Prostate gland (tissue), 2 donors: ENCODE results near the gene TEC. TPM values are rescaled to one million over a fixed set of nuclear protein-coding genes. Genes with fewer than 3 reads are reported as not detected.

Experiments
- DNase-seq: peaks from one replicate; pipeline ENCODE4 v3.0.0-alpha.2; 2019; ENCODE audit warnings: low spot score
- H3K27ac ChIP-seq, 2 donors: fragments of 200-600 bp; sonication (generic); 2 replicates each; pipeline ENCODE4 v1.5.1; 2017 to 2019
- H3K27me3 ChIP-seq: fragments of 200-600 bp; sonication (generic); replicated peaks from 2 replicates; pipeline ENCODE4 v1.5.1; 2019; ENCODE audit not compliant: insufficient read depth
- H3K36me3 ChIP-seq, 2 donors: fragments of 200-600 bp; sonication (generic); 1 replicate in 1 of 2; 2 replicates in 1 of 2; pipeline versions ENCODE4 v1.5.1 to v1.8.1; 2017 to 2019
- H3K4me1 ChIP-seq: fragments of 200-600 bp; sonication (generic); replicated peaks from 2 replicates; pipeline ENCODE4 v1.5.1; 2019
- H3K4me3 ChIP-seq, 2 donors: fragments of 200-600 bp; sonication (generic); 2 replicates each; pipeline ENCODE4 v1.5.1; 2017 to 2019
- H3K9me3 ChIP-seq: fragments of 200-600 bp; sonication (generic); 2 replicates; pipeline ENCODE4 v1.5.1; 2017
- POLR2A ChIP-seq: fragments of 450-650 bp; IDR thresholded peaks from one replicate; pipeline ENCODE4 v1.6.1; 2016; ENCODE audit warnings: antibody characterized with exemption, mild to moderate bottlenecking
- POLR2AphosphoS5 ChIP-seq: sonication (generic); formaldehyde crosslinking; IDR thresholded peaks from one replicate; pipeline ENCODE4 v1.6.1; 2017; ENCODE audit warnings: antibody characterized with exemption
- WGBS: methylation state at CpG from one replicate; pipeline ENCODE4 v1.1.5; 2018; 5-methylcytosine and 5-hydroxymethylcytosine counted together
- intact Hi-C: fragments of 100-400 bp; cut with DNase I; formaldehyde crosslinking; loops from one replicate; pipeline ENCODE4 v1.14.2; 2022
- total RNA-seq, 2 donors: library from RNA; depleted of rRNA; stranded (reverse); fragments of >200 nt; gene quantifications; one replicate each; pipeline ENCODE4 v1.1.0, GENCODE V29; 2016
- TF ChIP-seq, protein P1 (sequence below), 4 experiments: fragments of 200-600 bp in 2 of 4; fragments of 450-650 bp in 2 of 4; sonication (generic) in 2 of 4; IDR thresholded peaks; 1 replicate in 3 of 4; 2 replicates in 1 of 4; pipeline ENCODE4 v1.5.1; 2016 to 2019; ENCODE audit warnings: antibody characterized with exemption in 4 of 4, mild to moderate bottlenecking in 2 of 4, moderate library complexity in 2 of 4

The TEC gene
- total RNA-seq, 2 donors from 2014 or later, result 0.96 to 6.4 TPM

DNA sequence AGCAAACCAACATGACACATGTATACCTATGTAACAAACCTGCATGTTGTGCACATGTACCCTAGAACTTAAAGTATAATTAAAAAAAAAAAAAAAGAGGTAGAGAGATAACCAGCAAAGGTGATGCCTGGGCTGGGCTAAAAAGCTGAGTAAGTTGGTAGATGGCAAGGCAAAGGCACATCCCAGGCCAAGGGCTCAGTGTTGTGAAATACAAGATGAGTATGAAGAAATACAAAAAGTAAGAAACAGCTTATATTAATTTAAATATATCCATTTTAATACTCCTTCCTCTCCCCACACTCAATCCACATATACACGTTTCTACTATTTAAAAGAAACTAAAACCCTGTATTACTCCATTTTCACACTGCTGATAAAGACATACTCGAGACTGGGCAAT is 25.8 kb downstream of the TEC start:
- intact Hi-C loops, result no loop called here
- TF ChIP-seq POLR2AphosphoS5 (no peak), POLR2A (no peak)
- TF ChIP-seq, protein P1, sequence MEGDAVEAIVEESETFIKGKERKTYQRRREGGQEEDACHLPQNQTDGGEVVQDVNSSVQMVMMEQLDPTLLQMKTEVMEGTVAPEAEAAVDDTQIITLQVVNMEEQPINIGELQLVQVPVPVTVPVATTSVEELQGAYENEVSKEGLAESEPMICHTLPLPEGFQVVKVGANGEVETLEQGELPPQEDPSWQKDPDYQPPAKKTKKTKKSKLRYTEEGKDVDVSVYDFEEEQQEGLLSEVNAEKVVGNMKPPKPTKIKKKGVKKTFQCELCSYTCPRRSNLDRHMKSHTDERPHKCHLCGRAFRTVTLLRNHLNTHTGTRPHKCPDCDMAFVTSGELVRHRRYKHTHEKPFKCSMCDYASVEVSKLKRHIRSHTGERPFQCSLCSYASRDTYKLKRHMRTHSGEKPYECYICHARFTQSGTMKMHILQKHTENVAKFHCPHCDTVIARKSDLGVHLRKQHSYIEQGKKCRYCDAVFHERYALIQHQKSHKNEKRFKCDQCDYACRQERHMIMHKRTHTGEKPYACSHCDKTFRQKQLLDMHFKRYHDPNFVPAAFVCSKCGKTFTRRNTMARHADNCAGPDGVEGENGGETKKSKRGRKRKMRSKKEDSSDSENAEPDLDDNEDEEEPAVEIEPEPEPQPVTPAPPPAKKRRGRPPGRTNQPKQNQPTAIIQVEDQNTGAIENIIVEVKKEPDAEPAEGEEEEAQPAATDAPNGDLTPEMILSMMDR (IDR thresholded peaks at IDR 0.05), result no peak
- Histone ChIP-seq H3K9me3 (no peaks in the 10 kb centered on the region), H3K27me3 (no peaks in the 10 kb centered on the region), H3K4me1 (no peaks in the 10 kb centered on the region), H3K4me3 (no peak overlapping the region), H3K36me3 (no peaks in the 10 kb centered on the region), H3K27ac (no peak overlapping the region)
- no peak for DNase-seq
- WGBS, result 81% methylated on average over 2 of the region's 2 CpGs

DNA sequence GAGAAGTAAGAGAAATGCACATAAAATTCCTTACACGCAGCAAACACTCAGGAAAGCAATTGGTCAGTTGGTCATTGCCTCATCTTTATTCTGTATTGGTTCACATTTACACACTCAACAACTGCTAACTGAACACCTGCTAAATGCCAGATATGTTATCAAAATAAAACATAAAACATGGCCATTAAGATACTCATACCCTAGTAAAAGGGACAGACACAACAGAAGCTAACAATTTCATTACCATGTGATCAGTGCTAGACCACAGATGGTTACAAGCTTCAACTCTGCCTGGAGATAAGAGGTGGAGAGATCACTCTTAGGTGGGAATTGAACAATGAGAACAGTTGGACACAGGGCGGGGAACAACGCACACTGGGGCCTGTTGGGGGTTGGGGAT is 26.2 kb downstream of the TEC start:
- Histone ChIP-seq H3K4me3 (no peak overlapping the region), H3K4me1 (no peaks in the 10 kb centered on the region), H3K36me3 (no peaks in the 10 kb centered on the region), H3K27me3 (no peaks in the 10 kb centered on the region), H3K27ac (no peak overlapping the region), H3K9me3 (no peaks in the 10 kb centered on the region)
- intact Hi-C loops, result no loop called here
- WGBS, result 88% methylated on average over 3 of the region's 3 CpGs
- no peak for DNase-seq
- TF ChIP-seq POLR2A, result no peak
- TF ChIP-seq, protein P1 (IDR thresholded peaks at IDR 0.05), result no peak
- TF ChIP-seq POLR2AphosphoS5, result no peak

GRCh38 chr4:48242511-48243195 is 27.0 kb downstream of the TEC start:
- H3K27me3 ChIP-seq, result no peaks in the 10 kb centered on the region
- no peaks in the 10 kb centered on the region for H3K9me3 ChIP-seq
- no peaks in the 10 kb centered on the region for H3K36me3 ChIP-seq
- TF ChIP-seq POLR2AphosphoS5 (no peak), POLR2A (no peak)
- TF ChIP-seq, protein P1 (IDR thresholded peaks at IDR 0.05), result no peak
- no peak for DNase-seq
- H3K27ac ChIP-seq, result no peak overlapping the region
- no peak overlapping the region for H3K4me3 ChIP-seq
- intact Hi-C loops, result no loop called here
- WGBS, result 64% methylated on average over 1 of the region's 1 CpG
- no peaks in the 10 kb centered on the region for H3K4me1 ChIP-seq

GRCh38 chr4:48241731-48242130 is 27.9 kb downstream of the TEC start:
- DNase-seq, result no peak
- 81% methylated on average over 2 of the region's 2 CpGs for WGBS
- no peaks in the 10 kb centered on the region for H3K27me3 ChIP-seq
- no peak overlapping the region for H3K4me3 ChIP-seq
- H3K36me3 ChIP-seq, result no peaks in the 10 kb centered on the region
- H3K27ac ChIP-seq, result no peak overlapping the region
- no peaks in the 10 kb centered on the region for H3K4me1 ChIP-seq
- intact Hi-C loops, result no loop called here
- TF ChIP-seq, protein P1 (IDR thresholded peaks at IDR 0.05), result no peak
- TF ChIP-seq POLR2AphosphoS5, result no peak
- no peak for TF ChIP-seq POLR2A
- no peaks in the 10 kb centered on the region for H3K9me3 ChIP-seq

DNA sequence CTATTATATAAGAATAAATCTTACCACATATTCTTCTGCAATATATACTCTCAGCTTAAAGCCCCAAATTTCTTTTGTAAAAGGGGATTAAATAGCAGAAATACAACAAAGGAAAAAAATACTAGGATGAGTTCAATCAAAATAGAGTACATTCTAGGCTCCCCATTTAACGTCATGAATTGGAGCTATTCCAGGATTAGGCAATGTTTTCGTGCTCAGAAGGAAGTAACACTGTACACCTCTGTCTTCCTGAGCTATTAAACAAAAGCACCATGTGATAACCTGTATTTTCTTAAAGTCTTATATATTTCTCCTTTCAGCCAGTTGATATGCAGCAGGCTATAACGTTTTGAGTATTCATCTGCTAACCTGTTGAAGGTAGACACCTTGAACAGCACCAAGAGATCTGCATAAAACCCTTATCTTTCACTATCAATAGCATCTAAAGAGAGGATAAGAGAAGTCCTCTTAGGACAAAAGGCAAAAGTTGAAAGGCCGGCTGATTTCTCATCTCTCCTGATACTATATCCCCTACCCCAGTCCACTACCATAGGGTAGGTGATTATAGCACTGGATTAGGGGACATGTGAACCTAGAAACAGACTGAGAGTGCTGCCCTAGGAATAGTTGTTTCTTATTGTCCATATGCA is 31.5 kb downstream of the TEC start:
- WGBS, result 27% methylated on average over 4 of the region's 4 CpGs
- no peaks in the 10 kb centered on the region for H3K27me3 ChIP-seq
- no peak for DNase-seq
- no peak overlapping the region for H3K27ac ChIP-seq
- no peaks in the 10 kb centered on the region for H3K9me3 ChIP-seq
- intact Hi-C loops, result no loop called here
- no peaks in the 10 kb centered on the region for H3K4me1 ChIP-seq
- H3K4me3 ChIP-seq, result no peak overlapping the region
- no peaks in the 10 kb centered on the region for H3K36me3 ChIP-seq
- no peak for TF ChIP-seq POLR2A
- peak; percentile 40 for TF ChIP-seq POLR2AphosphoS5
- TF ChIP-seq, protein P1 (IDR thresholded peaks at IDR 0.05), result no peak
